Measurements from ENCODE around the gene INTS11. TPM values are rescaled to one million over a fixed set of nuclear protein-coding genes. Genes with fewer than 3 reads are reported as not detected.

INTS11 gene
- total and polyA plus RNA-seq, 2 of the 13 experiments (the other 11 are each of a cell fraction or from before 2014, with no cell fraction given): 52.8 to 94.8 TPM

GRCh38 chr1:1307261-1307922, 17.1 kb downstream of the INTS11 start (continued):
- TF ChIP-seq ZGPAT (CRISPR knock-in tag; IDR thresholded peaks at IDR 0.05) (no peak), ZNF17 (CRISPR knock-in tag; IDR thresholded peaks at IDR 0.05) (no peak), NFKB2 (CRISPR knock-in tag; IDR thresholded peaks at IDR 0.05; ENCODE audit: borderline replicate concordance) (no peak), ZNF800 (CRISPR knock-in tag; IDR thresholded peaks at IDR 0.05) (no peak), ZNF282 (IDR thresholded peaks at IDR 0.05; ENCODE audit: partially characterized antibody) (no peak), ZBTB26 (CRISPR knock-in tag; IDR thresholded peaks at IDR 0.05; ENCODE audit: borderline replicate concordance) (no peak), ZBTB4 (CRISPR knock-in tag; IDR thresholded peaks at IDR 0.05; ENCODE audit: borderline replicate concordance) (no peak), ZBTB20 (CRISPR knock-in tag; IDR thresholded peaks at IDR 0.05; ENCODE audit: borderline replicate concordance, low read depth) (no peak), ZNF468 (CRISPR knock-in tag; IDR thresholded peaks at IDR 0.05) (no peak), BRCA1 (CRISPR knock-in tag; IDR thresholded peaks at IDR 0.05) (no peak), PHF8 (CRISPR knock-in tag; IDR thresholded peaks at IDR 0.05) (no peak; the same call in 1 of the 2 replicates), GABPB1 (CRISPR knock-in tag; IDR thresholded peaks at IDR 0.05) (no peak), SOX5 (CRISPR knock-in tag; IDR thresholded peaks at IDR 0.05; ENCODE audit: borderline replicate concordance) (no peak), ZNF484 (CRISPR knock-in tag; IDR thresholded peaks at IDR 0.05; ENCODE audit: borderline replicate concordance, low read depth) (no peak; the same call in 1 of the 2 replicates), ZBTB34 (CRISPR knock-in tag; IDR thresholded peaks at IDR 0.05) (no peak), SIX4 (CRISPR knock-in tag; IDR thresholded peaks at IDR 0.05) (no peak), SRSF1 (optimal IDR thresholded peaks at IDR 0.05; ENCODE audit: low read depth, low read length) (no peak), ATF5 (CRISPR knock-in tag; IDR thresholded peaks at IDR 0.05; ENCODE audit: low read depth) (no peak; the same call in 1 of the 2 replicates), MED13 (CRISPR knock-in tag; IDR thresholded peaks at IDR 0.05) (no peak)
